ENCODE results near the gene ALAD.

- TF ChIP-seq CTCF (IDR thresholded peaks at IDR 0.05) (no peak), POLR2A (IDR thresholded peaks at IDR 0.05) (no peak)
Measured at GRCh38 chr9:113352411-113352810, 48.7 kb downstream of the ALAD start.
